ENCODE measurements around the gene KPNA1. TPM values are rescaled to one million over a fixed set of nuclear protein-coding genes. Genes with fewer than 3 reads are reported as not detected.
"Not testable (repeated sequence)": the region's sequence is repeated elsewhere in the genome, so short reads cannot be mapped to it uniquely, and the experiment has no call there.

KPNA1 gene
- total RNA-seq, 2 experiments from 2014 or later, result 41.8 to 45.8 TPM

- POLR2A ChIA-PET, CTCF ChIA-PET, H3K9me3 Mint-ChIP-seq, H3K27ac Mint-ChIP-seq, DNase-seq, H3K27me3 Mint-ChIP-seq, H3K4me3 Mint-ChIP-seq: not testable (repeated sequence)
- peaks cover 31% of the 10 kb centered on the region for H3K4me1 Mint-ChIP-seq
- peaks cover 11% of the 10 kb centered on the region for H3K36me3 Mint-ChIP-seq (ENCODE audit: low read depth)
Observed at GRCh38 chr3:122500964-122501363, 13.8 kb downstream of the KPNA1 start.

- Mint-ChIP-seq H3K4me3 (no peak overlapping the region), H3K27me3 (peaks cover 7% of the 10 kb centered on the region), H3K36me3 (ENCODE audit: low read depth) (peaks cover 18% of the 10 kb centered on the region), H3K4me1 (peaks cover 29% of the 10 kb centered on the region), H3K9me3 (no peaks in the 10 kb centered on the region), H3K27ac (no peak overlapping the region)
- ChIA-PET POLR2A (interaction anchor here (1.1 kb wide), 1 partner anchor 17 kb away, joined by 3 read pairs; the partner anchor contains the start of gene KPNA1), CTCF (no interaction called here)
- DNase-seq, result no peak
Observed at GRCh38 chr3:122498152-122498551, 16.6 kb downstream of the KPNA1 start.

GRCh38 chr3:122497425-122497824 is 17.3 kb downstream of the KPNA1 start:
- H3K27ac Mint-ChIP-seq, result no peak overlapping the region
- H3K27me3 Mint-ChIP-seq, result peaks cover 7% of the 10 kb centered on the region
- POLR2A ChIA-PET, result no interaction called here
- CTCF ChIA-PET, result no interaction called here
- peaks cover 29% of the 10 kb centered on the region for H3K4me1 Mint-ChIP-seq
- peak; percentile 25 for DNase-seq
- no peak overlapping the region for H3K4me3 Mint-ChIP-seq
- peaks cover 23% of the 10 kb centered on the region for H3K36me3 Mint-ChIP-seq (ENCODE audit: low read depth)
- no peaks in the 10 kb centered on the region for H3K9me3 Mint-ChIP-seq

GRCh38 chr3:122496508-122496907 is 18.2 kb downstream of the KPNA1 start:
- Mint-ChIP-seq H3K27me3 (peaks cover 7% of the 10 kb centered on the region), H3K4me3 (no peak overlapping the region), H3K36me3 (ENCODE audit: low read depth) (peaks cover 28% of the 10 kb centered on the region), H3K9me3 (no peaks in the 10 kb centered on the region), H3K27ac (no peak overlapping the region), H3K4me1 (peaks cover 24% of the 10 kb centered on the region)
- POLR2A ChIA-PET, result no interaction called here
- no peak for DNase-seq
- CTCF ChIA-PET, result interaction anchor here (0.8 to 1.2 kb wide), 2 partner anchors 19 to 104 kb away, joined by 3 read pairs; no protein-coding TSS in a partner anchor

- Mint-ChIP-seq H3K9me3 (no peaks in the 10 kb centered on the region), H3K27ac (no peak overlapping the region), H3K4me1 (peaks cover 23% of the 10 kb centered on the region), H3K36me3 (ENCODE audit: low read depth) (peaks cover 32% of the 10 kb centered on the region), H3K4me3 (no peak overlapping the region), H3K27me3 (peaks cover 3% of the 10 kb centered on the region)
- no peak for DNase-seq
- POLR2A ChIA-PET, result interaction anchor here (1.0 to 2.1 kb wide), 2 partner anchors 20 to 77 kb away, joined by 3 to 7 read pairs; partner anchors contain the start of gene WDR5B
- CTCF ChIA-PET, result no interaction called here
Observed at GRCh38 chr3:122493296-122493695, 21.4 kb downstream of the KPNA1 start.

GRCh38 chr3:122488262-122488973 is 26.3 kb downstream of the KPNA1 start:
- H3K4me1 Mint-ChIP-seq, result peaks cover 8% of the 10 kb centered on the region
- H3K36me3 Mint-ChIP-seq (ENCODE audit: low read depth), result peaks cover 34% of the 10 kb centered on the region
- POLR2A ChIA-PET, result interaction anchor here (1.8 kb wide), 1 partner anchor 28 kb away, joined by 4 read pairs; no protein-coding TSS in a partner anchor
- no peak overlapping the region for H3K27ac Mint-ChIP-seq
- no peaks in the 10 kb centered on the region for H3K27me3 Mint-ChIP-seq
- H3K4me3 Mint-ChIP-seq, result no peak overlapping the region
- no peak for DNase-seq
- CTCF ChIA-PET, result interaction anchor here (1.4 kb wide), 1 partner anchor 30 kb away, joined by 3 read pairs; no protein-coding TSS in a partner anchor
- no peaks in the 10 kb centered on the region for H3K9me3 Mint-ChIP-seq

- Mint-ChIP-seq H3K4me3 (no peak overlapping the region), H3K27ac (no peak overlapping the region)
- POLR2A ChIA-PET, result no interaction called here
Observed at GRCh38 chr3:122484985-122485384, 29.8 kb downstream of the KPNA1 start.

GRCh38 chr3:122481390-122481789 is 33.3 kb downstream of the KPNA1 start:
- DNase-seq, result no peak
- ChIA-PET POLR2A (no interaction called here), CTCF (interaction anchor here (1.0 kb wide), 1 partner anchor 198 kb away, joined by 3 read pairs; no protein-coding TSS in a partner anchor)
- H3K27me3 Mint-ChIP-seq, result no peaks in the 10 kb centered on the region
- no peaks in the 10 kb centered on the region for H3K9me3 Mint-ChIP-seq
- H3K36me3 Mint-ChIP-seq (ENCODE audit: low read depth), result peaks cover 13% of the 10 kb centered on the region
- peaks cover 12% of the 10 kb centered on the region for H3K4me1 Mint-ChIP-seq
- no peak overlapping the region for H3K27ac Mint-ChIP-seq
- no peak overlapping the region for H3K4me3 Mint-ChIP-seq

More at GRCh38 chr3:122484985-122485384, 29.8 kb downstream of the KPNA1 start:
- Mint-ChIP-seq H3K4me1 (peaks cover 20% of the 10 kb centered on the region), H3K27me3 (no peaks in the 10 kb centered on the region), H3K36me3 (ENCODE audit: low read depth) (peaks cover 16% of the 10 kb centered on the region), H3K9me3 (no peaks in the 10 kb centered on the region)
- DNase-seq, result no peak
- CTCF ChIA-PET, result interaction anchor here (0.9 kb wide), 1 partner anchor 30 kb away, joined by 3 read pairs; no protein-coding TSS in a partner anchor

GRCh38 chr3:122476532-122476931 is 38.2 kb downstream of the KPNA1 start:
- no peaks in the 10 kb centered on the region for H3K27me3 Mint-ChIP-seq
- ChIA-PET CTCF (no interaction called here), POLR2A (no interaction called here)
- H3K4me1 Mint-ChIP-seq, result peaks cover 14% of the 10 kb centered on the region
- no peak overlapping the region for H3K27ac Mint-ChIP-seq
- DNase-seq, result no peak
- no peak overlapping the region for H3K4me3 Mint-ChIP-seq
- H3K9me3 Mint-ChIP-seq, result no peaks in the 10 kb centered on the region
- H3K36me3 Mint-ChIP-seq (ENCODE audit: low read depth), result peaks cover 20% of the 10 kb centered on the region

- DNase-seq, result no peak
- Mint-ChIP-seq H3K4me3 (no peak overlapping the region), H3K36me3 (ENCODE audit: low read depth) (peaks cover 20% of the 10 kb centered on the region), H3K9me3 (no peaks in the 10 kb centered on the region), H3K27ac (no peak overlapping the region), H3K27me3 (no peaks in the 10 kb centered on the region), H3K4me1 (peaks cover 15% of the 10 kb centered on the region)
- ChIA-PET POLR2A (no interaction called here), CTCF (no interaction called here)
Observed at GRCh38 chr3:122475316-122475715, 39.4 kb downstream of the KPNA1 start.

- H3K36me3 Mint-ChIP-seq (ENCODE audit: low read depth), result peaks cover 20% of the 10 kb centered on the region
- H3K27me3 Mint-ChIP-seq, result no peaks in the 10 kb centered on the region
- no peaks in the 10 kb centered on the region for H3K9me3 Mint-ChIP-seq
- CTCF ChIA-PET, result no interaction called here
- peaks cover 21% of the 10 kb centered on the region for H3K4me1 Mint-ChIP-seq
- no peak overlapping the region for H3K4me3 Mint-ChIP-seq
- POLR2A ChIA-PET, result no interaction called here
- no peak for DNase-seq
- H3K27ac Mint-ChIP-seq, result no peak overlapping the region
Observed at GRCh38 chr3:122469659-122470058, 45.1 kb downstream of the KPNA1 start.

GRCh38 chr3:122468896-122469533 is 45.7 kb downstream of the KPNA1 start:
- POLR2A ChIA-PET, result no interaction called here
- H3K27me3 Mint-ChIP-seq, result no peaks in the 10 kb centered on the region
- peaks cover 21% of the 10 kb centered on the region for H3K4me1 Mint-ChIP-seq
- H3K9me3 Mint-ChIP-seq, result no peaks in the 10 kb centered on the region
- H3K36me3 Mint-ChIP-seq (ENCODE audit: low read depth), result peaks cover 13% of the 10 kb centered on the region
- H3K4me3 Mint-ChIP-seq, result no peak overlapping the region
- DNase-seq, result no peak
- CTCF ChIA-PET, result no interaction called here
- no peak overlapping the region for H3K27ac Mint-ChIP-seq

- ChIA-PET POLR2A (no interaction called here), CTCF (no interaction called here)
- Mint-ChIP-seq H3K4me3 (no peak overlapping the region), H3K4me1 (peaks cover 7% of the 10 kb centered on the region), H3K36me3 (ENCODE audit: low read depth) (peaks cover 13% of the 10 kb centered on the region), H3K27me3 (no peaks in the 10 kb centered on the region), H3K9me3 (no peaks in the 10 kb centered on the region), H3K27ac (no peak overlapping the region)
- DNase-seq, result no peak
Observed at GRCh38 chr3:122466701-122467240, 48.0 kb downstream of the KPNA1 start.

Data from activated CD4-positive, alpha-beta memory T cell treated with anti-CD3 and anti-CD28 coated beads, Interleukin-2, amount 10 ng/mL, durations not matched to agents 7 days and 5 days (primary cell).